T-helper 9 cell (primary cell): ENCODE measurements around the gene TOLLIP.
"Not testable (repeated sequence)": the region's sequence is repeated elsewhere in the genome, so short reads cannot be mapped to it uniquely, and the experiment has no call there.

ENCODE experiments used
- DNase-seq: peaks from one replicate; pipeline ENCODE4 v3.0.0-alpha.2; 2020

The TOLLIP gene

DNA sequence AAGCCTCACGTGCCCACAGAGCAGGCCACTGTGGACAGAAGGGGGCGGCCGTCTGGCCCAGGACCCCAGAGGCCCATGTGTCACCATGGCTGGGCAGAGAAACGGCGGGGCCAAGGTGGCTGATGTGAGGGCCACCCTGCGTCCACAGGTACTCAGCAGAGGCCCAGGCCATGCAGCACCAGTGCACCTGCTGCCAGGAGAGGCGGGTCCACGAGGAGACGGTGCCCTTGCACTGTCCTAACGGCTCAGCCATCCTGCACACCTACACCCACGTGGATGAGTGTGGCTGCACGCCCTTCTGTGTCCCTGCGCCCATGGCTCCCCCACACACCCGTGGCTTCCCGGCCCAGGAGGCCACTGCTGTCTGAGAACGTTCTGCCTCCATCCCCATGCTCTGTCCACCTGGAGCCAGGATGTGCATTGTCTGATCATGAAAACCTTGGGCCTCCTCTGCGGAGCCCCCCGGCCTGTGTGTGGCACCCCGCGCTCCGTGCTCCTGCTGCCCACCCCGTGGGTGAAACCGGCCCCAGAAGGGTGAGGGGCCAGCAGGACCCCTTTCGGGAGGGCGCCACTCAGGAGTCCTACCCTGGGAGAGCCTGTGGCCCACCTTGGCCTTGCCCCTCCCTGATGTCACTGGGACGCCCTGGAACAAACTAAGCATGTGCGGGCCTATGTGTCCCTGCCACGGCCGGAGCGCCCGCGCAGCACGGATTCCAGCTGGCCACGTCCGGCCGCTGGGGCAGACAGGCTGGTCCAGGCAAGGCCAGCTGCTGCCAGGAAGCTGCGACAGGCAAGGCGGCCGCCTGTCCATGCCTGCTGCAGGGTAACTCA lies 48.0 kb downstream of the TOLLIP start:
- no peak for DNase-seq

DNA sequence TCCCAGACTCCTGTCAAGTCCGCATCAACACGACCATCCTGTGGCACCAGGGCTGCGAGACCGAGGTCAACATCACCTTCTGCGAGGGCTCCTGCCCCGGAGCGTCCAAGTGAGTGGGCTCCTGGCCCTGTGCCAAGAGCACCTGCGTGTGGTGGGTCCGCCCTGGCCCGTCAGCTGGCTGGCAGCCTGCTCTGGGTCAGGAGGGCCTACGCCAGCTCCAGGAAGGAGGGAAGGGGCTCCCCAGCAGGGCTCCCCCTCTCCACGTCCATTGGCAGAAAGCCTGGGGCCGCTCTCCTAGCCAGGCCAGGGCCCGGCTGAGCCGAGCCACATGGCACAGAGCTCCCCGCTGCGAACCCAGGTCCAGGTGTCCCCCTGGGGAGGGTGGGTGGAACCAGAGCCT lies 48.8 kb downstream of the TOLLIP start:
- no peak for DNase-seq

DNA sequence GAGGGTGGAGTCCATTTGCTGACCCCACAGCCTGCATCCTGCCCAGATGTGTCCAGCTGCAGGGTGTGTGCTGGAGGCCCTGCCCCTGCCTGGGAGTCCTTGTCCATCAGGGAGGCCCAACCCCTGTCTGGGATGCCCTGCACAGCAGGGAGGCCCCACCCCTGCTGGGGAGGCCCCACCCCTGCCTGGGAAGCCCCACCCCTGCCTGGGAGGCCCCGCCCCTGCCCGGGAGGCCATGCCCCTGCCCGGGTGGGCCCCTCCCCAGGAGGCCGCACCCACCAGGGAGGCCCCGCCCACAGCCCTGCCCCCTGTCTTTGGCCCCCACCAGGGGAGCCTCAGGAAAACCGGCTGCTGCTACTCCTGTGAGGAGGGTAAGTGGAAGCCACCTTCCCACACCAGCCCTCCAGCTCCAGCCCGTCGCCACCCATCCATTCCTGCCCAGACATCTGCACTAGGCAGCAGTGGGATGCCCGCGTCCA lies 49.4 kb downstream of the TOLLIP start:
- no peak for DNase-seq

DNA sequence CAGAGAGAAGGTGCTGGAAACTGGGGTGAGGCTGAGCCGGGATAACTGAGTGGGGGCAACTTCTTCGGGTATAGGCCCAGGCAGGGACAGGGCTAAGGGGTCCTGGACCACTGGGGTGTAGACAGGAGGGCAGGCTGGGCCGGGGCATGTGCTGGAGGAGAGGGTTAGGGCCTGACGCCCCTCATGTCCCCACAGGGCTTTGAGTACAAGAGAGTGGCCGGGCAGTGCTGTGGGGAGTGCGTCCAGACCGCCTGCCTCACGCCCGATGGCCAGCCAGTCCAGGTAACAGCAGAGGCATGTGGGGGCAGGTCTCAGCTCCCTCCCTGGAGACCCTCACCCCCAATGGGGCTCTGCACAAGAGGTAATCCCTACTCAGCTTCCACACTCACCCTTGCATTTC lies 49.9 kb downstream of the TOLLIP start:
- no peak for DNase-seq

DNA sequence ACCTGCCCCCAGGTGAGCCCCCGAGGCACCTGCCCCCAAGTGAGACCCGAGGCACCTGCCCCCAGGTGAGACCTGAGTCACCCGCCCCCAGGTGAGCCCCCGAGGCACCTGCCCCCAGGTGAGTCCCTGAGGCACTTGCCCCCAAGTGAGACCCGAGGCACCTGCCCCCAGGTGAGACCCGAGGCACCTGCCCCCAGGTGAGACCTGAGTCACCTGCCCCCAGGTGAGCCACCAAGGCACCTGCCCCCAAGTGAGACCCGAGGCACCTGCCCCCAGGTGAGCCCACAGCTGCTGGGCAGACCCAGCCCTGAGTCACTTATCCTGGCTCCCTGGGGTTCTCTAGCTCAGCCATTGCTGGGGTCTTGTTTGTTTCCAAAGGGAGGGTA lies 50.4 kb downstream of the TOLLIP start:
- no peak for DNase-seq

DNA sequence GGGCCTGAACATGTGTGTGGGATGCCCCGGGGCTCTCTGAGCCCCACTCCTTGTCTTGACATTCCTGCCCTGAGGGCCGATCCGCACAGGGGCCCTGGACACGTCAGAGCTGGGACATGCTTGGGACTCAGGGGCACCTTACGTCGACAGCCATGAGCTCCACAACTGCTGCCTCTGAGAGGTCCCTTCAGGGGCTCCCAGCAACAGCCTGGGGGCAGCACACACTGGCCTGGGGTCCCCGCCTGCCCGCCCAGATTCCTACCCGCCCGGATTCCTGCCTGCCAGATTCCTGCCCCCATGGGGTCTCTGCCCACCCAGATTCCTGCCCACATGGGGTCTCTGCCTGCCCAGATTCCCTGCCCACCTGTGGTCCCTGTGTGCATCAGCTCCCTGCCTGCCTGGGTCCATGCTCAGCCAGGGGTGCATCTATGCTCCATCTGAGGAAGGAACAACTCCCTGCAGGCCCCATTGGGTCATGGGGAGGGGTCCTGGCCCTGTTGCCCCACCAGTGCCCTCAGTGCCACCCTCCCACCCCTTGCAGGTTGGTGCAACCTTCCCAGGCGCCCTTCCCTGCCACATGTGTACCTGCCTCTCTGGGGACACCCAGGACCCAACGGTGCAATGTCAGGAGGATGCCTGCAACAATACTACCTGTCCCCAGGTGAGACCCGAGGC lies 50.9 kb downstream of the TOLLIP start:
- no peak for DNase-seq

DNA sequence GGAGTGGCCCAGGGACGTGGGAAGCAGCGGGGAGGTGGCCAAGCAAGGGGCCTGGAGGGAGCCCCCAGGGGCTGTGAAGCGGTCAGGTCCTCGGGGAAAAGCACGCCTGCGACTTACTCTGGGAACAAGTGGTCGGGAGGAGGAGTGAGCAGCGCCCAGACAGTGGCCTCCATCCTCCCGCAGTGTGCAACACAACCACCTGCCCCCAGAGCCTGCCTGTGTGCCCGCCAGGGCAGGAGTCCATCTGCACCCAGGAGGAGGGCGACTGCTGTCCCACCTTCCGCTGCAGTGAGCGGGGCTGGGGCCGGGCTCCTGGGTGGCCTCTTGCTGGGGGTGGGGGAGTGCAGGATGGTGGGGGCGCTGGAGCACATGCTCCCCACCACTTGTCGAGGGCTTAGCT lies 51.5 kb downstream of the TOLLIP start:
- DNase-seq: no peak

DNA sequence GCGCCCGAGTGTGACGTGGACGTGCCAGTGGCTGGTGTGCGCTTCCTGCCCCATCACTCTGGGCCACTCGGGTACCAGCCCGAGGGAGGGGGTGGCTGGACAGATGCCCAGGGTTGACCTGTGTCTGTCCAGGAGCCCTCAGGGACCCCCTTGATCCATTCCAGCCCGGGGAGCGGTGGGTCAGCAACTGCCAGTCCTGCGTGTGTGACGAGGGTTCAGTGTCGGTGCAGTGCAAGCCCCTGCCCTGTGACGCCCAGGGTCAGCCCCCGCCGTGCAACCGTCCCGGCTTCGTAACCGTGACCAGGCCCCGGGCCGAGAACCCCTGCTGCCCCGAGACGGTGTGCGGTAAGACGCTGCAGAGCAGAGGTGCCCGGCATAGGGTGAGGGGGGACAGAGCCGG lies 52.1 kb downstream of the TOLLIP start:
- DNase-seq: no peak

DNA sequence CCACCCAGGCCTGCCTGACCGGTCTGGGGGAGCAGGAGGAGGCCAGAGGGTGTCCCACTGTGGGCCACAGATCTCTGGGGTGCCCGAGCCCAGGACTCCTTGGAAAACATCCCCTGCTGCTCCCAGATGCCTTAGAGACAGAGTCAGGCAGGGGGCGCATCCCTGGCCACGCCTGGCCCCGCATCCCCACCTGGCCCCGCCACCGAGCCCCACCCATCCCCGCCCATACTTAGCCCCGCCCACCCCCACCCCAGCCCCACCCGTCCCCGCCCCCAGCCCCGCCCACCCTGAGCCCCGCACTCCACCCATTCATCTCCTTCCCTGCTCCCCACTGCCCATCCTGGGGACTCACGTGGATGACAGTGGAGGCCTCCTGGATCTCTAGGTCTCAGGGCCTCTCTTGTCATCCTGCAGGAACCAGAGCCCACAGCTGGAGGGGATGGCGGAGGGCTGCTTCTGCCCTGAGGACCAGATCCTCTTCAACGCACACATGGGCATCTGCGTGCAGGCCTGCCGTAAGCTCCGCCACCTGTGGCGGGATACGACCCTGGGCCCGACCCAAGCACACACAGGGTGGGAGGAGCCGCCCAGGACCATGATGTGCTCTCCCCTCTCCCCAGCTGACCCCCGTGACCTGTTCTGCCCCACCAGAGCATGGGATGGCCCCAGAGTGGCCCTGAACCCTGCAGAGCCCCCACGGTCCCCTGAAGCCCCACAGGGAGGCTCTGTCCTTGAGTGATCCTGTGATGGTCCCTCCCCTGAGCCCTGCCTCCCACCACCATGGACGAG lies 53.0 kb downstream of the TOLLIP start:
- no peak for DNase-seq

DNA sequence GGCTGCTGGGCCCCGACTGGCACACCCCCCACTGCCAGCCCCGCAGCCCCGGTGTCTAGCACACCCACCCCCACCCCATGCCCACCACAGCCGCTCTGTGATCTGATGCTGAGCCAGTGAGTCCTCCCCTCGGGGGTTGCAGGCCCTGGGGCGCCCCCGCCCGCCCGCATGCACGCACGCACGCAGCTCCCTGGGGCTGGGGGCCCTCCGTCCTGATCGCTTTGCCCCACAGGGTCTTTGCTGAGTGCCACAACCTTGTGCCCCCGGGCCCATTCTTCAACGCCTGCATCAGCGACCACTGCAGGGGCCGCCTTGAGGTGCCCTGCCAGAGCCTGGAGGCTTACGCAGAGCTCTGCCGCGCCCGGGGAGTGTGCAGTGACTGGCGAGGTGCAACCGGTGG lies 54.3 kb downstream of the TOLLIP start:
- DNase-seq: no peak

DNA sequence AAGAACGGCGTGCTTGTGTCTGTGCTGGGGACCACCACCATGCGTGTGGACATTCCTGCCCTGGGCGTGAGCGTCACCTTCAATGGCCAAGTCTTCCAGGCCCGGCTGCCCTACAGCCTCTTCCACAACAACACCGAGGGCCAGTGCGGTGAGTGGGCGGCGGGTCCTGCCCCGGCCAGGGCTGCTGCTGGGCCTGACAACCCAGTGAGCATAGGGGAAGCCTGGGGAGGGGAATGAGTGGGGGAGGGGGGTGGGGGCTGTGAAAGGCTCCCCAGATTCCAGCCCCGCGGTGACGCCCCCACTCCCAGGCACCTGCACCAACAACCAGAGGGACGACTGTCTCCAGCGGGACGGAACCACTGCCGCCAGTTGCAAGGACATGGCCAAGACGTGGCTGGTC lies 54.7 kb downstream of the TOLLIP start:
- no peak for DNase-seq

DNA sequence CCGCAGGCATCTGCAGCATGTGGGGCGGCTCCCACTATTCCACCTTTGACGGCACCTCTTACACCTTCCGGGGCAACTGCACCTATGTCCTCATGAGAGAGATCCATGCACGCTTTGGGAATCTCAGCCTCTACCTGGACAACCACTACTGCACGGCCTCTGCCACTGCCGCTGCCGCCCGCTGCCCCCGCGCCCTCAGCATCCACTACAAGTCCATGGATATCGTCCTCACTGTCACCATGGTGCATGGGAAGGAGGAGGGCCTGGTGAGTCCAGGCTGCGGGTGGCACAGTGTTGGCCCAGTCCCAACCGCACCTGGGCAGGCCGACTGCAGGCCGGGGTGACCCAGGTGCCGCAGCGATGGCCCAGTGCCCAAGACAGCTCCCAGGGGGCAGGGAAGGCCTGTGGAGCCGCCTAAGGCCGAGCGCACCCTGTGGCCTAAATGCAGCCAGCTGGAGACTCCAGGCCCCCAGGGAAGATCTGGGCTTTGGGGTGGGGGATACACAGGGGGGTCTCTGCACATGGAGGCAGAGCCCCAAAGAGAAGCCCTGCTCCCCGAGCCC lies 55.3 kb downstream of the TOLLIP start:
- DNase-seq: no peak

DNA sequence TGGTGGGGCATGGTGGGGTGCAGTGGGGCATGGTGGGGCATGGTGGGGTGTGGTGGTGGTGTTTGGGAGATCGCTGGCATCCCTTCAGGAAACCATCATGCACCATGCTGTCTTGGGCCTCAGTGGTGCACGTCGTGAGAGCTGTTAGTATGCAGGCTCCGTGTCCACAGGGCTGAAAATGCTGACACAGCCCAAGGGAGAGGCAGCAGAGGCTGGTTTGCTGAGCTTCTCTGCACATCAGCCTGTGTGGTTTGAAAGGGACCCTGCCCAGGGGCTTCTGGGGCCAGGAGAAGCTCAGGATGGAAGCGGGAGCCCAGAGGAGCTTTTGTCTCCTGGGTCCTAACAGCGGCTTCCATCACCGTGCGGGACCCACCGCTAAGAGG lies 56.3 kb downstream of the TOLLIP start:
- DNase-seq: no peak

DNA sequence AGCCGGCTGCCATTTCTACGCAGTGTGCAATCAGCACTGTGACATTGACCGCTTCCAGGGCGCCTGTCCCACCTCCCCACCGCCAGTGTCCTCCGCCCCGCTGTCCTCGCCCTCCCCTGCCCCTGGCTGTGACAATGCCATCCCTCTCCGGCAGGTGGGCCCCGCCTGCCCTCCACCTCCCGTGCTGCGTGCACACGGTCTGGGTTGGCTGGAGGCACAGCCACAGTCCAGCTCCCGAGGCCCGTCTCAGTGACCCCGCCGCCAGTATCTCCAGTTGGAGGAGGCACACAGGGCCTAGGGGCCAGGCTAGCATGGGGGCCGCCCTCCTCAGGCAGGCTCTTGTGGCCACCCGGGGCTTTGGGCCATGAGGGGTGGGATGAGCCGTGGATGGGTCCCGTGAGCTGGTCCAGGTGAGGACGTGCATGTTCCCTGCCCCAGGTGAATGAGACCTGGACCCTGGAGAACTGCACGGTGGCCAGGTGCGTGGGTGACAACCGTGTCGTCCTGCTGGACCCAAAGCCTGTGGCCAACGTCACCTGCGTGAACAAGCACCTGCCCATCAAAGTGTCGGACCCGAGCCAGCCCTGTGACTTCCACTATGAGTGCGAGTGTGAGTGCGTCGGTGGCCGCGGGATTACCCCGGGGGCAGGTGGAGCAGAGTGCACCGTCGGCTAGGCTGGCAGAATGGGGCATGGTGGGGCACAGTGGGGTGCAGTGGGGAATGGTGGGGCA lies 56.9 kb downstream of the TOLLIP start:
- DNase-seq: no peak

DNA sequence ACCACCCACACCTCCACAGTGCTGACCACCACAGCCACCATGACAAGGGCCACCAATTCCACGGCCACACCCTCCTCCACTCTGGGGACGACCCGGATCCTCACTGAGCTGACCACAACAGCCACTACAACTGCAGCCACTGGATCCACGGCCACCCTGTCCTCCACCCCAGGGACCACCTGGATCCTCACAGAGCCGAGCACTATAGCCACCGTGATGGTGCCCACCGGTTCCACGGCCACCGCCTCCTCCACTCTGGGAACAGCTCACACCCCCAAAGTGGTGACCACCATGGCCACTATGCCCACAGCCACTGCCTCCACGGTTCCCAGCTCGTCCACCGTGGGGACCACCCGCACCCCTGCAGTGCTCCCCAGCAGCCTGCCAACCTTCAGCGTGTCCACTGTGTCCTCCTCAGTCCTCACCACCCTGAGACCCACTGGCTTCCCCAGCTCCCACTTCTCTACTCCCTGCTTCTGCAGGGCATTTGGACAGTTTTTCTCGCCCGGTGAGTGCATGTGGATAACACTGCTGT lies 58.1 kb downstream of the TOLLIP start:
- no peak for DNase-seq

DNA sequence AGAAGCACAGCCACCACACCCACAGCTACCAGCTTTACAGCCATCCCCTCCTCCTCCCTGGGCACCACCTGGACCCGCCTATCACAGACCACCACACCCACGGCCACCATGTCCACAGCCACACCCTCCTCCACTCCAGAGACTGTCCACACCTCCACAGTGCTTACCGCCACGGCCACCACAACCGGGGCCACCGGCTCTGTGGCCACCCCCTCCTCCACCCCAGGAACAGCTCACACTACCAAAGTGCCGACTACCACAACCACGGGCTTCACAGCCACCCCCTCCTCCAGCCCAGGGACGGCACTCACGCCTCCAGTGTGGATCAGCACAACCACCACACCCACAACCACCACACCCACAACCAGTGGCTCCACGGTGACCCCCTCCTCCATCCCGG lies 59.0 kb downstream of the TOLLIP start:
- not testable (repeated sequence) for DNase-seq

DNA sequence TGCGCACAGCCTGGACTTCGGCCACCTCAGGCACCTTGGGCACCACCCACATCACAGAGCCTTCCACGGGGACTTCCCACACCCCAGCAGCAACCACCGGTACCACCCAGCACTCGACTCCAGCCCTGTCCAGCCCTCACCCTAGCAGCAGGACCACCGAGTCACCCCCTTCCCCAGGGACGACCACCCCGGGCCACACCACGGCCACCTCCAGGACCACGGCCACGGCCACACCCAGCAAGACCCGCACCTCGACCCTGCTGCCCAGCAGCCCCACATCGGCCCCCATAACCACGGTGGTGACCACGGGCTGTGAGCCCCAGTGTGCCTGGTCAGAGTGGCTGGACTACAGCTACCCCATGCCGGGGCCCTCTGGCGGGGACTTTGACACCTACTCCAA lies 60.5 kb downstream of the TOLLIP start:
- not testable (repeated sequence) for DNase-seq

DNA sequence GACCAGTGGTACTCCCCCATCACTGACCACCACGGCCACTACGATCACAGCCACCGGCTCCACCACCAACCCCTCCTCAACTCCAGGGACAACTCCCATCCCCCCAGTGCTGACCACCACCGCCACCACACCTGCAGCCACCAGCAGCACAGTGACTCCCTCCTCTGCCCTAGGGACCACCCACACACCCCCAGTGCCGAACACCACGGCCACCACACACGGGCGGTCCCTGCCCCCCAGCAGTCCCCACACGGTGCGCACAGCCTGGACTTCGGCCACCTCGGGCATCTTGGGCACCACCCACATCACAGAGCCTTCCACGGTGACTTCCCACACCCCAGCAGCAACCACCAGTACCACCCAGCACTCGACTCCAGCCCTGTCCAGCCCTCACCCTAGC lies 62.4 kb downstream of the TOLLIP start:
- not testable (repeated sequence) for DNase-seq

DNA sequence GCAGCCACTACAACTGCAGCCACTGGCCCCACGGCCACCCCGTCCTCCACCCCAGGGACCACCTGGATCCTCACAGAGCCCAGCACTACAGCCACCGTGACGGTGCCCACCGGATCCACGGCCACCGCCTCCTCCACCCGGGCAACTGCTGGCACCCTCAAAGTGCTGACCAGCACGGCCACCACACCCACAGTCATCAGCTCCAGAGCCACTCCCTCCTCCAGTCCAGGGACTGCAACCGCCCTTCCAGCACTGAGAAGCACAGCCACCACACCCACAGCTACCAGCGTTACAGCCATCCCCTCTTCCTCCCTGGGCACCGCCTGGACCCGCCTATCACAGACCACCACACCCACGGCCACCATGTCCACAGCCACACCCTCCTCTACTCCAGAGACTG lies 63.1 kb downstream of the TOLLIP start:
- DNase-seq: not testable (repeated sequence)

DNA sequence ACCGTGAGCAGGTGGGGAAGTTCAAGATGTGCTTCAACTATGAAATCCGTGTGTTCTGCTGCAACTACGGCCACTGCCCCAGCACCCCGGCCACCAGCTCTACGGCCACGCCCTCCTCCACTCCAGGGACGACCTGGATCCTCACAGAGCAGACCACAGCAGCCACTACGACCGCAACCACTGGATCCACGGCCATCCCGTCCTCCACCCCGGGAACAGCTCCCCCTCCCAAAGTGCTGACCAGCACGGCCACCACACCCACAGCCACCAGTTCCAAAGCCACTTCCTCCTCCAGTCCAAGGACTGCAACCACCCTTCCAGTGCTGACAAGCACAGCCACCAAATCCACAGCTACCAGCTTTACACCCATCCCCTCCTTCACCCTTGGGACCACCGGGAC lies 63.7 kb downstream of the TOLLIP start:
- DNase-seq: not testable (repeated sequence)

DNA sequence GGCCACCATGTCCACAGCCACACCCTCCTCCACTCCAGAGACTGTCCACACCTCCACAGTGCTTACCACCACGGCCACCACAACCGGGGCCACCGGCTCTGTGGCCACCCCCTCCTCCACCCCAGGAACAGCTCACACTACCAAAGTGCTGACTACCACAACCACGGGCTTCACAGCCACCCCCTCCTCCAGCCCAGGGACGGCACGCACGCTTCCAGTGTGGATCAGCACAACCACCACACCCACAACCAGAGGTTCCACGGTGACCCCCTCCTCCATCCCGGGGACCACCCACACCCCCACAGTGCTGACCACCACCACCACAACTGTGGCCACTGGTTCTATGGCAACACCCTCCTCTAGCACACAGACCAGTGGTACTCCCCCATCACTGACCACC lies 64.9 kb downstream of the TOLLIP start:
- DNase-seq: not testable (repeated sequence)

DNA sequence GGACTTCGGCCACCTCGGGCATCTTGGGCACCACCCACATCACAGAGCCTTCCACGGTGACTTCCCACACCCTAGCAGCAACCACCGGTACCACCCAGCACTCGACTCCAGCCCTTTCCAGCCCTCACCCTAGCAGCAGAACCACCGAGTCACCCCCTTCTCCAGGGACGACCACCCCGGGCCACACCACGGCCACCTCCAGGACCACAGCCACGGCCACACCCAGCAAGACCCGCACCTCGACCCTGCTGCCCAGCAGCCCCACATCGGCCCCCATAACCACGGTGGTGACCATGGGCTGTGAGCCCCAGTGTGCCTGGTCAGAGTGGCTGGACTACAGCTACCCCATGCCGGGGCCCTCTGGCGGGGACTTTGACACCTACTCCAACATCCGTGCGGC lies 65.9 kb downstream of the TOLLIP start:
- DNase-seq: not testable (repeated sequence)
